Glutamatergic neuron (in vitro differentiated cells): Measurements from ENCODE around the gene ERAS. TPM values are rescaled to one million over a fixed set of nuclear protein-coding genes. Genes with fewer than 3 reads are reported as not detected.
A peak's percentile ranks its signal among the peaks of the same experiment; 100 is the strongest.
"Not testable (repeated sequence)": the region's sequence is repeated elsewhere in the genome, so short reads cannot be mapped to it uniquely, and the experiment has no call there.

Experiments
- DNase-seq: peaks from one replicate; pipeline ENCODE4 v3.0.0; 2022
- H3K27ac Mint-ChIP-seq: one replicate; pipeline ENCODE4 v1.8.0; 2020; ENCODE audit warnings: mild to moderate bottlenecking, mixed read lengths, inconsistent platforms; ENCODE audit not compliant: unreplicated experiment
- H3K27me3 Mint-ChIP-seq: one replicate; pipeline ENCODE4 v1.8.0; 2020; ENCODE audit warnings: mild to moderate bottlenecking, moderate library complexity, mixed read lengths, inconsistent platforms; ENCODE audit not compliant: unreplicated experiment
- H3K36me3 Mint-ChIP-seq: one replicate; pipeline ENCODE4 v1.8.0; 2020; ENCODE audit warnings: mild to moderate bottlenecking, mixed read lengths, inconsistent platforms; ENCODE audit not compliant: unreplicated experiment
- H3K4me1 Mint-ChIP-seq: one replicate; pipeline ENCODE4 v1.8.0; 2020; ENCODE audit warnings: mild to moderate bottlenecking, low read depth, mixed read lengths, inconsistent platforms; ENCODE audit not compliant: unreplicated experiment
- H3K4me3 Mint-ChIP-seq: one replicate; pipeline ENCODE4 v1.8.0; 2020; ENCODE audit warnings: mild to moderate bottlenecking, mixed read lengths, inconsistent platforms; ENCODE audit not compliant: unreplicated experiment
- H3K9me3 Mint-ChIP-seq: one replicate; pipeline ENCODE4 v1.8.0; 2020; ENCODE audit warnings: mild to moderate bottlenecking, moderate library complexity, mixed read lengths, inconsistent platforms; ENCODE audit not compliant: unreplicated experiment
- total RNA-seq: library from RNA; stranded (reverse); fragmentation: NEBNext Ultra II Directional; extraction: Animal tissue kit (Norgen Biotek cat#: 25700); gene quantifications from one replicate; pipeline ENCODE4 v1.2.1, GENCODE V29; 2021; ENCODE audit not compliant: unreplicated experiment
- TF ChIP-seq, protein P1 (sequence below): fragments of 200-600 bp; sonication (generic); IDR thresholded peaks from one replicate; pipeline ENCODE4 v1.5.0; 2021; ENCODE audit not compliant: partially characterized antibody, unreplicated experiment

ERAS gene
- total RNA-seq, 1 donor from 2014 or later: not detected

GRCh38 chrX:48835524-48836329 lies 9.4 kb downstream of the ERAS start, which contains the start of gene PCSK1N:
TSS of gene PCSK1N (minus strand) at chrX:48835610. CDS start at chrX:48835532, 78 bp downstream.
- H3K9me3 Mint-ChIP-seq: peaks cover 6% of the 10 kb centered on the region
- H3K27me3 Mint-ChIP-seq: peaks cover 9% of the 10 kb centered on the region
- peaks cover 6% of the 10 kb centered on the region for H3K4me1 Mint-ChIP-seq
- TF ChIP-seq, protein P1, sequence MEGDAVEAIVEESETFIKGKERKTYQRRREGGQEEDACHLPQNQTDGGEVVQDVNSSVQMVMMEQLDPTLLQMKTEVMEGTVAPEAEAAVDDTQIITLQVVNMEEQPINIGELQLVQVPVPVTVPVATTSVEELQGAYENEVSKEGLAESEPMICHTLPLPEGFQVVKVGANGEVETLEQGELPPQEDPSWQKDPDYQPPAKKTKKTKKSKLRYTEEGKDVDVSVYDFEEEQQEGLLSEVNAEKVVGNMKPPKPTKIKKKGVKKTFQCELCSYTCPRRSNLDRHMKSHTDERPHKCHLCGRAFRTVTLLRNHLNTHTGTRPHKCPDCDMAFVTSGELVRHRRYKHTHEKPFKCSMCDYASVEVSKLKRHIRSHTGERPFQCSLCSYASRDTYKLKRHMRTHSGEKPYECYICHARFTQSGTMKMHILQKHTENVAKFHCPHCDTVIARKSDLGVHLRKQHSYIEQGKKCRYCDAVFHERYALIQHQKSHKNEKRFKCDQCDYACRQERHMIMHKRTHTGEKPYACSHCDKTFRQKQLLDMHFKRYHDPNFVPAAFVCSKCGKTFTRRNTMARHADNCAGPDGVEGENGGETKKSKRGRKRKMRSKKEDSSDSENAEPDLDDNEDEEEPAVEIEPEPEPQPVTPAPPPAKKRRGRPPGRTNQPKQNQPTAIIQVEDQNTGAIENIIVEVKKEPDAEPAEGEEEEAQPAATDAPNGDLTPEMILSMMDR: no peak
- peak within 1 kb of the TSS; percentile 93 for H3K27ac Mint-ChIP-seq
- H3K4me3 Mint-ChIP-seq: peak within 1 kb of the TSS; percentile 97
- peak; percentile 38 for DNase-seq
- no peaks in the 10 kb centered on the region for H3K36me3 Mint-ChIP-seq

DNA sequence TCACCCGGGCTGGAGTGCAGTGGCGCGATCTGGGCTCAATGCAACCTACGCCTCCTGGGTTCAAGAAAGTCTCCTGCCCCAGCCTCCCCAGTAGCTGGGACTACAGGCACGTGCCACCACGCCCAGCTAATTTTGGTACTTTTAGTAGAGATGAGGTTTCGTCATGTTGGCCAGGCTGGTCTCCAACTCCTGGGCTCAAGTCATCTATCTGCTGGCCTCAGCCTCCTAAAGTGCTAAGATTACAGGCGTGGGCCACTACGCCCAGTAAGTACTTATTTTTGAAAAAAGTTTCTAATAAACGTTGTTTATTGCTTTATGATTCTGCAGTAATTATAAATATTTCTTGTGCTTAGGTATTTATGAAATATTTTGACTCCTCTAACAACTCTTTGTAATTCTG lies 13.4 kb downstream of the ERAS start:
- DNase-seq: no peak
- Mint-ChIP-seq H3K27ac (no peak overlapping the region), H3K27me3 (peaks cover 4% of the 10 kb centered on the region), H3K9me3 (peaks cover 3% of the 10 kb centered on the region), H3K4me1 (peaks cover 3% of the 10 kb centered on the region), H3K36me3 (no peaks in the 10 kb centered on the region), H3K4me3 (no peak overlapping the region)
- TF ChIP-seq, protein P1: no peak

GRCh38 chrX:48848847-48849246 lies 22.5 kb downstream of the ERAS start:
- TF ChIP-seq, protein P1: no peak
- DNase-seq: no peak
- Mint-ChIP-seq H3K27ac (no peak overlapping the region), H3K36me3 (no peaks in the 10 kb centered on the region), H3K9me3 (no peaks in the 10 kb centered on the region), H3K4me3 (no peak overlapping the region), H3K4me1 (no peaks in the 10 kb centered on the region), H3K27me3 (no peaks in the 10 kb centered on the region)

DNA sequence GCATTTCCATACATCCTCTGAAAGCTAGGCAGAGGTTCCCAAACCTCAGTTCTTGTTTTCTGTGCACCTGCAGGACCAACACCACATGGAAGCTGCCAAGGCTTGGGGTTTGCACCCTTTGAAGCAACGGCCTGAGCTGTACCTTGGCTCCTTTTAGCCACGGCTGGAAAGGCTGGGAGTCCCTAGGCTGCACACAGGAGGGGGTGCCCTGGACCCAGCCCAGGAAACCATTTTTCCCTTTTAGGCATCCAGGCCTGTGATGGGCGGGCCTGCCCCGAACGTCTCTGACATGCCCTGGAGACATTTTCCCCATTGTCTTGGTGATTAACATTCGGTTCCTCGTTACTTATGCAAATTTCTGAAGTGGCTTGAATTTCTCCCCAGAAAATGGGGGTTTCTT lies 26.5 kb downstream of the ERAS start:
- Mint-ChIP-seq H3K27me3 (peaks cover 3% of the 10 kb centered on the region), H3K4me3 (no peak overlapping the region)
- TF ChIP-seq, protein P1: no peak

DNA sequence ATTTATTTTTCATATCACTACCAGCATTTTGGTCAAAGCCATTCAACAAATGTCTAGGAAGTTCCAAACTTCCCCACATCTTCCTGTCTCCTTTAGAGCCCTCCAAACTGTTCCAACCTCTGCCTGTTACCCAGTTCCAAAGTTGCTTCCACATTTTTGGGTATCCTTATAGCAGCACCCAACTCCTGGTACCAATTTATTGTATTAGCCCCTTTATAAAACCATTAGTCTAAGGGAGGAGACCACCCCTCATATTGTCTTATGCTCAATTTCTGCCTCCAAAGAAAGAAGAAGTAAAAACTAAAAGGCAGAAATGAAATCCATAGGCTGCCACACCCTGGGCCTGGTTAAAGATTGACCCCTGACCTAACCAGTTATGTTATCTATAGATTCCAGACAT lies 27.2 kb downstream of the ERAS start:
- not testable (repeated sequence) for H3K36me3 Mint-ChIP-seq, H3K27me3 Mint-ChIP-seq, H3K4me3 Mint-ChIP-seq, H3K9me3 Mint-ChIP-seq, DNase-seq, H3K27ac Mint-ChIP-seq, H3K4me1 Mint-ChIP-seq

More for the DNA sequence above, 26.5 kb downstream of the ERAS start:
- Mint-ChIP-seq H3K9me3 (peaks cover 1% of the 10 kb centered on the region), H3K27ac (no peak overlapping the region), H3K36me3 (no peaks in the 10 kb centered on the region), H3K4me1 (no peaks in the 10 kb centered on the region)
- DNase-seq: no peak

- not testable (repeated sequence) for H3K9me3 Mint-ChIP-seq, H3K27me3 Mint-ChIP-seq, H3K4me1 Mint-ChIP-seq, DNase-seq, H3K4me3 Mint-ChIP-seq, H3K36me3 Mint-ChIP-seq, H3K27ac Mint-ChIP-seq
These were observed 27.9 kb downstream of the ERAS start for GRCh38 chrX:48854121-48854804.
